K562 (cell line): ENCODE data around the gene AMFR. TPM values are rescaled to one million over a fixed set of nuclear protein-coding genes. Genes with fewer than 3 reads are reported as not detected.

ENCODE experiments used
- ARID3B ChIP-seq: fragments of 250-450 bp; sonication (Bioruptor Pico); IDR thresholded peaks from 2 replicates; pipeline ENCODE4 v1.4.0; 2020; ENCODE audit warnings: borderline replicate concordance
- BCLAF1 ChIP-seq, 2 experiments: fragments of 450-650 bp in 1 of 2; IDR thresholded peaks; 2 replicates each; pipeline ENCODE4 v1.6.1; 2011 to 2017; ENCODE audit warnings: low read depth in 2 of 2, antibody characterized with exemption in 1 of 2, borderline replicate concordance in 1 of 2, low read length in 1 of 2, mild to moderate bottlenecking in 1 of 2, mixed read lengths in 1 of 2; ENCODE audit not compliant: control insufficient read depth in 1 of 2
- CBFA2T3 ChIP-seq: fragments of 450-650 bp; IDR thresholded peaks from 2 replicates; pipeline ENCODE4 v1.6.1; 2017
- CEBPB ChIP-seq: fragments of 450-650 bp; IDR thresholded peaks from 2 replicates; pipeline ENCODE4 v1.6.1; 2016; ENCODE audit warnings: missing genetic modification characterization, missing compliant biosample characterization
- GABPA ChIP-seq: fragments of 200-800 bp; sonication (Bioruptor generic); conservative IDR thresholded peaks from 2 replicates; pipeline ENCODE4 v1.6.1; 2016; ENCODE audit warnings: low read depth, missing genetic modification characterization, missing compliant biosample characterization
- HDAC2 ChIP-seq: fragments of 450-650 bp; IDR thresholded peaks from 2 replicates; pipeline ENCODE4 v1.6.1; 2016; ENCODE audit warnings: mild to moderate bottlenecking
- MAZ ChIP-seq, 2 experiments: fragments of 450-650 bp in 1 of 2; sonication (generic) in 1 of 2; formaldehyde crosslinking; IDR thresholded peaks in 1 of 2; conservative IDR thresholded peaks in 1 of 2; 2 replicates each; pipeline versions ENCODE4 v1.4.0 to v1.5.0; 2020; ENCODE audit warnings: mild to moderate bottlenecking in 1 of 2, missing genetic modification reagents in 1 of 2
- MBD1 ChIP-seq: fragments of 250-450 bp; sonication (Bioruptor Pico); IDR thresholded peaks from 2 replicates; pipeline ENCODE4 v1.8.0; 2022; ENCODE audit warnings: inconsistent platforms
- MCM7 ChIP-seq, 2 experiments: fragments of 450-650 bp; IDR thresholded peaks; 2 replicates each; pipeline ENCODE4 v1.6.1; 2016 to 2018
- MECOM ChIP-seq: fragments of 250-450 bp; sonication (Bioruptor Pico); IDR thresholded peaks from 2 replicates; pipeline ENCODE4 v1.8.0; 2022; ENCODE audit warnings: inconsistent platforms
- MTA2 ChIP-seq: fragments of 450-650 bp; IDR thresholded peaks from 2 replicates; pipeline ENCODE4 v1.6.1; 2016; ENCODE audit warnings: low read depth
- NFIC ChIP-seq: fragments of 450-650 bp; IDR thresholded peaks from 2 replicates; pipeline ENCODE4 v1.6.1; 2017; ENCODE audit warnings: mild to moderate bottlenecking, inconsistent platforms
- NUFIP1 ChIP-seq: fragments of 450-650 bp; IDR thresholded peaks from 2 replicates; pipeline ENCODE4 v1.6.1; 2018; ENCODE audit not compliant: partially characterized antibody
- PHB2 ChIP-seq: fragments of 450-650 bp; IDR thresholded peaks from 2 replicates; pipeline ENCODE4 v1.6.1; 2017; ENCODE audit warnings: low read depth
- RBM15 ChIP-seq: fragments of 200-400 bp; formaldehyde crosslinking; IDR thresholded peaks from 2 replicates; pipeline ENCODE4 v1.6.1; 2018; ENCODE audit warnings: mild to moderate bottlenecking, low read length, moderate library complexity; ENCODE audit not compliant: insufficient read depth
- RBM39 ChIP-seq: fragments of 200-400 bp; formaldehyde crosslinking; optimal IDR thresholded peaks from 2 replicates; pipeline ENCODE3; 2018; ENCODE audit warnings: low read depth, low read length
- TCF3 ChIP-seq: sonication (generic); formaldehyde crosslinking; IDR thresholded peaks from 2 replicates; pipeline ENCODE4 v1.4.0; 2020; ENCODE audit warnings: mild to moderate bottlenecking, missing genetic modification reagents
- ZC3H4 ChIP-seq: sonication (generic); formaldehyde crosslinking; IDR thresholded peaks from 2 replicates; pipeline ENCODE4 v1.9.0; 2021; ENCODE audit warnings: missing genetic modification reagents, borderline replicate concordance
- ZNF12 ChIP-seq: sonication (generic); formaldehyde crosslinking; IDR thresholded peaks from 2 replicates; pipeline ENCODE4 v1.4.0; 2020; ENCODE audit warnings: mild to moderate bottlenecking, missing genetic modification reagents
- ZNF197 ChIP-seq: fragments of 200-800 bp; sonication (Bioruptor generic); IDR thresholded peaks from 2 replicates; pipeline ENCODE4 v1.6.1; 2016; ENCODE audit warnings: low read depth, missing genetic modification characterization, missing compliant biosample characterization
- ZNF239 ChIP-seq: fragments of 250-450 bp; sonication (Bioruptor Pico); IDR thresholded peaks from 2 replicates; pipeline ENCODE4 v1.4.0; 2020; ENCODE audit warnings: mild to moderate bottlenecking
- ZNF639 ChIP-seq, 2 experiments: fragments of 200-800 bp in 1 of 2; sonication (Bioruptor generic) in 1 of 2; sonication (generic) in 1 of 2; formaldehyde crosslinking in 1 of 2; IDR thresholded peaks in 1 of 2; conservative IDR thresholded peaks in 1 of 2; 2 replicates each; pipeline versions ENCODE4 v1.5.0 to v1.6.1; 2016 to 2020; ENCODE audit warnings: missing compliant biosample characterization in 1 of 2, missing genetic modification characterization in 1 of 2, missing genetic modification reagents in 1 of 2
- ZNF785 ChIP-seq: fragments of 250-450 bp; sonication (Bioruptor Pico); IDR thresholded peaks from 2 replicates; pipeline ENCODE4 v1.4.0; 2020; ENCODE audit warnings: mild to moderate bottlenecking
- polyA plus RNA-seq, 8 experiments: library from polyadenylated mRNA; depleted of rRNA in 4 of 8; stranded (reverse) in 5 of 8; unstranded in 3 of 8; fragments of >200 nt; fragmentation: Nextera tagmentation in 2 of 8; fragmentation: Illumina TruSeq in 1 of 8; extraction: Ambion mirVana in 2 of 8; extraction: Trizol in 1 of 8; gene quantifications; 2 replicates each; pipeline versions ENCODE4 v1.2.1 to v1.2.3, GENCODE V29; 2011 to 2014; ENCODE audit warnings: inconsistent platforms in 1 of 8, missing spikeins in 1 of 8
- total RNA-seq, 7 experiments: library from RNA; depleted of rRNA in 6 of 7; stranded (reverse); fragments of >200 nt in 6 of 7; fragmentation: Illumina TruSeq in 2 of 7; extraction: Trizol in 2 of 7; gene quantifications; 2 replicates each; pipeline versions ENCODE4 v1.2.1 to v1.2.3, GENCODE V29; 2011 to 2021; ENCODE audit warnings: low replicate concordance in 1 of 7

AMFR gene
- total and polyA plus RNA-seq, 9 of the 15 experiments (the other 6 are each of a cell fraction or from before 2014, with no cell fraction given) = 15.6 to 113 (median 58.4) TPM

GRCh38 chr16:56355786-56356275, 69.5 kb downstream of the AMFR start (continued):
- TF ChIP-seq RBM15 (no peak), MCM7 (IDR thresholded peaks at IDR 0.05) (no peak), CBFA2T3 (peak; percentile 95), ZC3H4 (CRISPR knock-in tag) (no peak), NFIC (peak; percentile 60), MBD1 (CRISPR knock-in tag) (no peak), CEBPB (tag) (no peak), NUFIP1 (no peak), BCLAF1 (IDR thresholded peaks at IDR 0.05; ENCODE audit: borderline replicate concordance in 1 of 2, control insufficient read depth in 1 of 2, low read depth in 2 of 2, low read length in 1 of 2) (no peak), ARID3B (no peak), MECOM (CRISPR knock-in tag) (no peak), ZNF239 (no peak), HDAC2 (peak; percentile 86), GABPA (tag) (no peak), ZNF197 (CRISPR knock-in tag) (no peak), PHB2 (peak; percentile 66; the same call in 1 of the 2 replicates), MTA2 (peak; percentile 82), MAZ (CRISPR knock-in tag; conservative IDR thresholded peaks at IDR 0.05 in 1 of 2, IDR thresholded peaks at IDR 0.05 in 1 of 2) (no peak), RBM39 (no peak), ZNF639 (CRISPR knock-in tag; conservative IDR thresholded peaks at IDR 0.05 in 1 of 2, IDR thresholded peaks at IDR 0.05 in 1 of 2) (no peak), ZNF12 (CRISPR knock-in tag) (no peak), TCF3 (CRISPR knock-in tag) (peak; percentile 84), ZNF785 (CRISPR knock-in tag) (no peak)
